RKO (cell line): ENCODE data around the gene LRP8.

ENCODE experiments used
- DNase-seq: peaks from one replicate; pipeline ENCODE4 v3.0.0-alpha.2; 2016; ENCODE audit warnings: low spot score

The LRP8 gene

GRCh38 chr1:53281133-53281532, 46.7 kb downstream of the LRP8 start:
- no peak for DNase-seq

- DNase-seq, result no peak
Observed at GRCh38 chr1:53280496-53280895, 47.4 kb downstream of the LRP8 start.

GRCh38 chr1:53279296-53280200, 48.3 kb downstream of the LRP8 start:
- DNase-seq, result no peak

- peak; percentile 34 for DNase-seq
Observed at GRCh38 chr1:53278298-53278725, 49.6 kb downstream of the LRP8 start.

- DNase-seq, result no peak
Observed at GRCh38 chr1:53277326-53277725, 50.5 kb downstream of the LRP8 start.

GRCh38 chr1:53276902-53277281, 51.0 kb downstream of the LRP8 start:
- no peak for DNase-seq

- DNase-seq, result no peak
Observed at GRCh38 chr1:53276153-53276901, 51.5 kb downstream of the LRP8 start.

- no peak for DNase-seq
Observed at GRCh38 chr1:53275566-53275965, 52.3 kb downstream of the LRP8 start.

- DNase-seq, result no peak
Observed at GRCh38 chr1:53274541-53275185, 53.2 kb downstream of the LRP8 start.

GRCh38 chr1:53274026-53274425, 53.8 kb downstream of the LRP8 start:
- no peak for DNase-seq

GRCh38 chr1:53273526-53273925, 54.3 kb downstream of the LRP8 start:
- DNase-seq, result no peak

GRCh38 chr1:53272349-53272748, 55.5 kb downstream of the LRP8 start:
- DNase-seq, result no peak

GRCh38 chr1:53271446-53272090, 56.3 kb downstream of the LRP8 start:
- no peak for DNase-seq

- DNase-seq, result no peak
Observed at GRCh38 chr1:53270873-53271272, 57.0 kb downstream of the LRP8 start.

GRCh38 chr1:53270107-53270506, 57.8 kb downstream of the LRP8 start:
- DNase-seq, result no peak

- no peak for DNase-seq
Observed at GRCh38 chr1:53267761-53268160, 60.1 kb downstream of the LRP8 start.

- no peak for DNase-seq
Observed at GRCh38 chr1:53266038-53266437, 61.8 kb downstream of the LRP8 start.

- no peak for DNase-seq
Observed at GRCh38 chr1:53265581-53265980, 62.3 kb downstream of the LRP8 start.

GRCh38 chr1:53264048-53264447, 63.8 kb downstream of the LRP8 start:
- DNase-seq, result no peak

- no peak for DNase-seq
Observed at GRCh38 chr1:53262000-53262399, 65.9 kb downstream of the LRP8 start.

GRCh38 chr1:53260631-53261247, 67.1 kb downstream of the LRP8 start:
- DNase-seq, result no peak

- no peak for DNase-seq
Observed at GRCh38 chr1:53259932-53260331, 67.9 kb downstream of the LRP8 start.
